ENCODE measurements around the gene CCT3.
"Not testable (repeated sequence)": the region's sequence is repeated elsewhere in the genome, so short reads cannot be mapped to it uniquely, and the experiment has no call there.

The CCT3 gene

DNA sequence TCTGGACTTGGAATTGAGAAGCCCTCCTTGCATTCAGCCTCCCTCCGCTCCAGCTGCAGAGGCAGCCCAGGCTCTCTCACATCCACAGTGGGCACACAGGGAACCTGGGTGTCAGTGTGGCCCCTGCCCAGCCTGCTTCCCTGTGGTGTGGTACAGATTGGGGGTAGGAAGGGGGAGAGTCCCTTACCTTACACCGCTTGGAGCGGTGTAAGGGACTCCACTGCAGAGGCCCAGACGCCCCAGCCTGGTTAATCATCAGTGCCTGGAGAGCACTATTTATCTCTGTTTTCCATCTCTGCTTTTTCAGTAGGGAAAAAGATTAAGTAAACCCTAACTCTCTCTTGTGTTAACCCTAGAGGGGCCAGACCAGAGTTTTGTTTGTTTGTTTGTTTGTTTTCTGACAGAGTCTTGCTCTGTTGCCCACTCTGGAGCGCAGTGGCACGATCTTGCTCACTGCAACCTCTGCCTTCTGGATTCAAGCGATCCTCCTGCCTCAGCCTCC lies 30.1 kb upstream of the CCT3 start:
- DNase-seq: no peak

DNA sequence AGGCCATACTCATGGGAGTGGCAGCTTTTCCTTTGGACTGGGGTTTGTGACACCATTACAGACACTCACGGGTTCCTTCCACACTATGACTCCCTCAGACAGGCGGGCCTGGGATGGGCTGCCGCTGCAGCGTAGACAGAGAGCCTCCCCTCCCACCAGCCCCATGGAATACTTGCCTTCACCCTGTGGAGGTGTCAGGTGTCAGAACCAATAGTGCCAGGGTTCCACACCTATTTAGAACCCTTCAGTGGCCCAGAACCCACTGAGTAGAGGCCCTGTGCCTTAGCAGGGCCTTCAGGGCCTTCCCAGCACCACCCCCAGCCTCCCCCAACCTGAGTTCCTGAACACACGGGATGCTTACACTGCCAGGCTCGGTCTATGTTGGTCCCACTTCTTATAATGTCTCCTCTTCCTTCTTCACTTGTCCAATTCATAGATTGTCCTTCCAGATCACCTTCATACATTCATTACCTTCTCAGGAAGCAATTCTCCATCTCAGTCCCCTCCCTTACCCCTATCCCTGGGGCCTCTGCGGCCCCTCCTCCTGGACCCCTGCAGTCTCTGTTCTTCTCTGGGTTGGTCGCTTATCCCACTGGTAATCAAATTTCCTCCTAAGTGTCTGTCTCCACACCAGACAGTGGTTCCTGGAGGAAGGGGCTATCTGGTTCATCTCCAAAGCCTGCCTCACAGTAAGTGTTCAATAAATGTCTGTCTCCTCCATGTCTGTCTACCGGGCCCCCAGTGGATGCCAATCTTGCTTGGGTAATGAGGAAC lies 29.5 kb upstream of the CCT3 start:
- no peak for DNase-seq

DNA sequence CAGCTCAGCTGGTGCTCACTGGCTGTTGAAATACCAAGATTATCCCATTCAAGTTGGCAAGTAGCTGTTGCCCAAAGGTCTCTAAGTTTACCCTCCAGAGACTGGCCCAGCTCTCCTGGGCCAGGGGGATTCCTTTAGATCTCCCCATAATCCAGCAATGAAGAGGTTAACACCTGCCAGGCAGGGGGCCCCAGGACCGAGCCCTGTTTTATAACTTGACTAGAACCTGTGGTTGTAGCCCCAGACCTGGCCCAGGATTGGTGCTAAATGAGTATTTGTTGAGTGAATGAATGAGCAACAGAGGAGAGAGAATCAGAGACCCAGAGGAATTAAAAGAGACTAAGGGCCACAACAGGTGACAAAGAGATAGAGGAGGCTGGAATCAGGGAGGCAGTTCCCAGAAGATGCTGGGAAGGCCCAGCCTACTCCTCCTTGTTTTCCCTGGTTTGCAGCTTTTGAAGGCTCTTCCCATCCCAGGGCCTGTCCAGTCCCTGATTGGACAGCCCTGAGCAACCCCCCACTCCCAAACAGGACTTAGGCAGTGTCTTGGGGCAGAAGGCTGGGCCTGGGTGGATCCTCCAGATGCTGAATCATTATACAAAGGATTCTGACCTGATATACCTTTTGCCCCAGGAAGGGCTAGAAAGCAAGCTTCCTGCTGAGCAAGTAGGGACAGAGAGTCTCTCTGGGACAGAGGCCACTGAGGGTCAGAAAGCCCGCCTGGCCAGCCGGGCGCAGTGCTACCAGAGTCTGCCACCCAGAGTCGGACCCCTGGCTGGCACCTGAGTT lies 28.5 kb upstream of the CCT3 start:
- no peak for DNase-seq

DNA sequence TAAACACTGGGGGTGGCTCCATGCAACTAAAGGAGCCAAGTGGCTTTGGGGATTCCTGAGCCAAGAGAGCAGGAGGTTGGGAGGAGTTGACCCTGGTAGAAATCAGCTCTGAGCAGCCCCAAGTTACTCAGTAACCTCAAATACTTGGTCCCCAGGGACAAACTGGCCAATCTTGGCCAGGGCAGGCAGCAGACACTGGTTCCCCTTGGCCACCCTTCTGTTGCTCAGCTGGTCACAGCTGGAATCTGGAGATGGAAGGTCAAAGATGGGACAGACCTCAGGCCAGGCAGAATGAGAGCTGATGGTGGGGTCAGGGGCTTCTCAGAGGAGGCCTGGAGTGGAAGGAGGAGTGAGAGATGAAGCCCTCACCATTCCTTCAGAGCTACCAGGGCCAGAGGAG lies 27.7 kb upstream of the CCT3 start:
- no peak for DNase-seq

DNA sequence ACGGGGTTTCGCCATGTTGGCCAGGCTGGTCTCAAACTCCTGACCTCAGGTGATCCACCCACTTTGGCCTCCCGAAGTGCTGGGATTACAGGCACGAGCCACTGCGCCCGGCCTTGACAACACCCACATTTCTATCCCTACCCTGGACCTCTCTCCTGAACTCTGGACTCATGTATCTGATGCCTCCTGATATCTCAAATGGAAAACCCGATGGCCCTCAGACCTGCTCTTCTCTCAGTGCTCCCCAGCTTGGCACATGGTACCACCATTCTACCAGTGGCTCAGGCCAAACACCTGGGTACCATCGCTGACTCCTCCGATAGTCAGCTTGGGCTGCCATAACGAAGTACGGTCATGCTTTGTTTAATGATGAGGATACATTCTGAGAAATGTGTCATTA lies 22.4 kb upstream of the CCT3 start:
- DNase-seq: no peak

DNA sequence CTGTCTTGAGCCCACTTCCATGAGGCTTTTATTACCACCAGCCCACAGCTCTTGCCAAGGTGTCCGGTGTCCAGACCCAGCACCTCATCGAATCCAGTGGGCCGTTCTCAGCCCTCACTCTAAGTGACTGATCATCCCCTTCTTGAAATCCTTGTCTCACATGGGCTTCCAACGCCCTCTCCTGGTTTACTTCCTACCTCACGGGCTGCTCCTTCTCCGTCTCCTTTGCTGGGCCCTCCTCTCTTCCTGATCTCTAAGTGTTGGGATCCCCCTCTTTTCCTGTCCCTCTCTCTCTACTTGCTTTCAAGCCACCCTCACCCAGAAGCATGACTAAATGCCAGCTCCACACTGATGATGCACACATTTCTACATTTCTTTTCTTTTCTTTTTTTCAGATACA lies 21.9 kb upstream of the CCT3 start:
- DNase-seq: no peak

DNA sequence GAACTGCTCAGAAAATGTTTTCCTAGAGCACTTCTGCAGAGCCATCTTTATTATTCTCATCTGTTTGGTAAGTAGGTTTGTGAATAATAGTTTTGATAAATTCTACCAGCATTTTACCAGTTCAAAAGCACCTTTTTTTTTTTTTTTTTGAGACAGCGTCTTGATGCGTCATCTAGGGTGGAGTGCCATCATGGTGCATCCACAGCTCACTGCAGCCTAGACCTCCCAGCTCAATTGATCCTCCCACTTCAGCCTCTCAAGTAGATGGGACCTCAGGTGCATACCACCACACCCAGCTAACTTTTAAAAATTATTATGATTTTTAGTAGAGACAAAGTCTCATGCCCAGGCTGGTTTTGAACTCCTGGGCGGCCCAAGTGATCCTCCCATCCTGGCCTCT lies 21.2 kb upstream of the CCT3 start:
- no peak for DNase-seq

DNA sequence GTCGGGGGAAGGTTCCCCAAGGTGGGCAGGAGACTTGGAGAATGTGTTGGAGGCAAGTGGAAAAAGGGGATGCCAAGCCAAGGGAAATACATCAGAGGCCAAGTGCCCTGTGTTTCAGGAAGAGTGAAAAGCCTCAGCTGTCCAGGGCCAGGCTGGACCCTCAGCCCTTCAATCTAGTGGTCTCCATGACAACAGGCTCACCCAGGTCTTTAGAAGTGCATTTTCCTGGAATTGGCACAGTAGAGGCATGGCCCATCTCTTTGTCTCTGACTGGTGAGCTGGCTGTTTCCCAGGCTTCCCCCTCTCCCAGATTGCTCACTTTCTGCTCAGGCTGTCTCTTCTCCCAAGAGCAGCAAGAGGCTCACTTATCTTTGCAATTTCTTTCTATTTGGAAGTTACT lies 20.5 kb upstream of the CCT3 start:
- DNase-seq: no peak

DNA sequence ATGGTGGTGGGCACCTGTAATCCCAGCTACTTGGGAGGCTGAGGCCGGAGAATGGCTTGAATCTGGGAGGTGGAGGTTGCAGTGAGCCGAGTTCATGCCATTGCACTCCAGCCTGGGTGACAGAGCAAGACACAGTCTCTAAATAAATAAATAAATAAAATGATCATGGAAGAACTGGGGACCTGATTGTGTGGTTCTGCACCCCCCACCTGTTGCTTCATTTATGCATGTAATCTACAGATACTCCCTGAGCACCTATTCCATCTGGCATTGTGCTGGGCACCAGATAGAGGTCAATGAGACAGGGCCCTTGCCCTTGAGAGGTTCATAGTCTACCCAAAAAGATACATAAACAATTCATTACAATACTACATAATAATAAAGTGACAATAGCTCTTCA lies 19.9 kb upstream of the CCT3 start:
- no peak for DNase-seq

DNA sequence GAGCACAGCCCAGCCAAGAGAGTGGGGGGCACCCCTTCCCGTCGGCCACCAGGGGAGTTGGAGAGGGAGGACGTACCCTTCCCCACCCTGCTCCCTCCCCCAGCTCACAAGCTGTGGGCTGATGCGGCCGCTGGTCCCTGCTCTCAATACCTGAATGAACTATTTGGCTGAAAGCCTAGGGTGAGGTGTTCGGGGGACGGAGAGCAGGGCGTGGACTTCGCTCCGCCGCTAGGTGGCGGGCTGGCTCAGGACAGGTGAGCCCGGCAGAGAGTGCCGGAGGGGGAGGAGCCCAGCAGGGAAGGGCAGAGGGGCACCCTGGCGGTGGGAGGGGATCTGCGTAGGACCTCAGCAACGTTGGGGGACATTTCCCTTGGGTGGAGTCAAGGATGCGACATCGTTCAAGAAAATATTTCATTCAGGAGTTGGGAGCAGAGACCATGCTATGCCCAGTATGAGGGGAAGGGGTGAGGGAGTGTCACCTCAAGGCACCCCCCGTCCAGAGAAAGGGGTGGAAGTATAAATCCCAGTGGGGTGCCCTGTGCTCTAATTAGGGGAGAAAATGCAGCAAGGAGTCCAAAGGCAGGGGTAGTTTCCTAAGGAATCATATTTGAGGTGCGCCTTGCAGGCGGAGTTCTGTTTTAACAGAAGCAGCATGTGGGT lies 18.9 kb upstream of the CCT3 start:
- peak; percentile 36 for DNase-seq

DNA sequence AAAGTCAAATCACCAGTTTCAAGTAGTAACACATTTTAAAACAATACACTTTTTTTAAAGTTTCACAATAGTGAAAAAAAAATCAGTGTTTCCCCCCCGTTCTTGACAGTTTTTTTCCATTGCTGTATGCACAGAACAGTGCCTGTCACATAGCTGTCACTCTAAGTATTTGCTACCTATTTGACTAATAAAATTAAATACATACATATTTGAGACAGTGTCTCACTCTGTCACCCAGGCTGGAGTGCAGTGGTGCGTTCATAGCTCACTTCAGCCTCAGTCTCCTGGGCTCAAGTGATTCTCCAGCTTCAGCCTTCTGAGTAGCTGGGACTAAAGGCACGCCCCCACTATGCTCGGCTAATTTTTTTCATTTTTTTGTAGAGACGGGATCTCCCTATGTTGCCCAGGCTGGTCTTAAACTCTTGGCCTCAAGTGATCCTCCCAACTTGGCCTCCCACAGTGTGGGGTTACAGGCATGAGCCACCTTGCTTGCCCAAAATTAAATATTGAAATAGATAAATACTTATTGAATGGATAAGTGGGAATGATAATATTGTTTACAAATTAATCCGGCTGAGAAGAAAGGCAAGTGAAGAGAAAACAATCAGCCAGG lies 18.3 kb upstream of the CCT3 start:
- no peak for DNase-seq

DNA sequence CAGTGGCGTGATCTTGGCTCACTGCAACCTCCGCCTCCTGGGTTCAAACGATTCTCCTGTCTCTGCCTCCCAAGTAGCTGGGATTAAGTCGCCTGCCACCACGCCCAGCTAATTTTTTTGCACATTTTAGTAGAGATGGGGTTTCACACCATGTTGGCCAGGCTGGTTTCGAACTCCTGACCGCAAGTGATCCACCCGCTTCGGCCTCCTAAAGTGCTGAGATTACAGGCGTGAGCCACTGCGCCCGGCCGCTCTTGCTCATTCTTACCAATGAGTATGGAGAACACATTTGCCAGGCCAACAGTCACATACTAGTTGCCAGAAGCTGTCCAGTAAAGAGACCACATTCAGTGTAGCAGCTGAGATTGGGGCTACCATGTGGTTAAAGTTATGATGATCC lies 14.4 kb upstream of the CCT3 start:
- not testable (repeated sequence) for DNase-seq

DNA sequence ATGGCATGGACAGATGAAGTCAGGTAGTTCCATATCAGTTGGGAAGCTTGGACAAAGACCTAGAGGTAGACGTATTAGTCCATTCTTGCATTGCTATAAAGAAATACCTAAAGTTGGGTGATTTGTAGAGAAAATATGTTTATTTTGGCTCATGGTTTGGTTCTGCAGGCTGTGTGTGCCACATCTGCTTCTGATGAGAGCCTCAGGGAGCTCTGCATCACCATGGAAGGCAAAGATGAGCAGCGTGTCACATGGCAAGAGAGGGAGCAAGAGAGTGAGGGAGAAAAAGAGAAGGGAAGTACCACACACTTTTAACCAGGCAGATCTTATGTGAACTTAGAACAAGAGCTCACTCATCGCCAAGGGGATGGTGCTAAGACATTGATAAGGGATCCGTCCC lies 9.2 kb upstream of the CCT3 start:
- no peak for DNase-seq

DNA sequence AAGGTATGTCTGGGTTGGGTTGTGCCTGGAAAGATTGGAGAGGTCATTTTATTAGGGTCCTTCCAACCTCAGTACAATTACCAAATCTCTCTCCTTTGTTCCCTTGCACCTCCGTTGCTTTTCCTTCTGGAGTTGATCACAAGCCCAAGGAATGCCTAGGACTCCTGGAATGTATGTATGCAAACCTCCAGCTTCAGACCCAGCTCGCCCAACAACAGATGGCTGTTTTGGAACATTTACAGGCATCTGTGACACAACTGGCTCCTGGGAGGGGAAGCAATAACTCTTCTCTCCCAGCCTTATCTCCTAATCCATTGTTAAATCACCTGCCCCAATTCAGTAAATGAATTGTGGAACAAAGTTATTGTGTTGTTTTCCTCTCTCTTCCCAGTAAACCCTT lies 8.5 kb upstream of the CCT3 start:
- DNase-seq: no peak

DNA sequence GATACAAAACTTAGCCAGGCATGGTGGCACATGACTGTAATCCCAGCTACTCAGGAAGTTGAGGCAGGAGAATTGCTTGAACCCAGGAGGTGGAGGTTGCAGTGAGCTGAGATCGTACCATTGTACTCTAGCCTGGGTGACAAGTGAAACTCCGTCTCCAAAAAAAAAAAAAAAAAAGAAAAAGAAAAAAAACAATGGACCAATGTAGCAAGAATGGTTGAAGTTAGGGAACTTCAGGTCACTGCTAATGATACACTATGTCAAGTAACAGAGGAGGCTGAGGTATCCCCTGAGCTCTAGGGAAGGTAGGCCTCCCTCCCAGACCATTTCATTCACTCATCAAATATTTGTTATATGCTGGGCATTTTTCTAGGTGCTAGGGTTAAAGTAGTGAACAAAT lies 7.9 kb upstream of the CCT3 start:
- not testable (repeated sequence) for DNase-seq

DNA sequence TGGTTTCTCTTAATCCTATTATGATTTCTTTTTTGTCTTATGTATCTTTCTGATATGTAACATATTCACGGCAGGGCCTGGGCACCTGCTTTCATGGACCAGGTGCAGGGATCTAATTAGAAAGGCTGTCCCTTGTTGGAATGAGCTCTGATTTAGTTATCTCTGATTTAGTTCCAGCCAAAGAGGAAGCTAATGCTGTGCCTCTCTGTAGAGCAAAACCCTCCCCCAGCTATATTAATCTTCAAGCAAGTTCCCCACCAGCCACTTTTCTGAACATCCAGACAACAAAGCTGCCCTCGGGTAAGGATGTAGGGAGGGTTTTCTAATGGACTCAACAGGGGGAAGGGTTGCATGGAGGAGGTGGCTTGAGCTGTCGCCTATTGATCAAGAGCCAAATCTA lies 6.3 kb upstream of the CCT3 start:
- no peak for DNase-seq

DNA sequence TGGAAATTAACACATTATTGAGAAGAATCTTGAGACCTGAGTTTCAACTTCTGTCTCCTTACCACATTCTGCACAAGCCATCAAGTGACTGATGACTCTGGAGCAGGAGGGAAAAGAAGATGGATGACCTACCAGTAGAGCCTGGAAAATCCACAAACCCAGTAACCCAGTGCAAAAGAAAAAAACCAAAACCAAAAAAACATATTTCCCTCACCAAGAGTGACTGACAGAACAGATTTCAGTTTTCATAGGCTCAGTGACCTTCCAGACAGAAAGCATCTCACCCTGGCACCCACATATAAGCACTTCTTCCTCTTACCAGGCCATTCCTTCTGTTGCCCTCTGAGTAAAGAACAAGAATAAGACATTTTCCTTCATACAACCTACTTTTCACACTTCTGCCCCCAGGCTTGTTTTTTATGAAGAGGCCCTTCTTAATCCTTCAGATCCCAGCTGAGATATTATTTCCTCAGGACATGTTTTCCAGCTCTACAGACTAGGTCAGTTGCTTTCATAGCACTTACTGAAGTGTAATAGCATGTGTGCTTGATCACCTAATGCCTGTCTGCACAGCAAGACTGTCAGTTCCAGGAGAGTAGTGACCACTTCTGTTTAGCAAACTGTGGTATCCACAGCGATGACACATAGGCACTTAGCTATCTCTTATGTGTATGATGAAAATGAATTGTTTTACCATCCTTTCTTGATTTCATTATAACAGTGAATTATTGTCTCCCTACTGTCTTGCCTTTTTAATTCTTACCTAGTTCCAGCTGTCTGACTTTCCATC lies 4.3 kb upstream of the CCT3 start:
- no peak for DNase-seq

DNA sequence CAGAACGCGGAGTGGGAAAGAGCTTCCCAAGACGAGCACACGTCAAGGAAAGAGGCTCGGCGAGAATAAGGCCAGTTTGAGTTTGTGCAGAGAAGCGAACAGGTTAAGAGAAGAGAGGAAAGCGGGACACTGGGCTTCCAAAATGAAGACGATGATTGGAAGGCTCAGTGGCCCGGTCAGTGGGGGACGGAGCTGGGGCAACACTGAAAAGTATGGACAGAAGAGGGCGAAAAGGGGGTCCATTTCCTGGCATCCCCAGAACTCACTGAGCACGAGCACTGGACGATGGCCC lies 258 bp downstream of the CCT3 start:
- no peak for DNase-seq

DNA sequence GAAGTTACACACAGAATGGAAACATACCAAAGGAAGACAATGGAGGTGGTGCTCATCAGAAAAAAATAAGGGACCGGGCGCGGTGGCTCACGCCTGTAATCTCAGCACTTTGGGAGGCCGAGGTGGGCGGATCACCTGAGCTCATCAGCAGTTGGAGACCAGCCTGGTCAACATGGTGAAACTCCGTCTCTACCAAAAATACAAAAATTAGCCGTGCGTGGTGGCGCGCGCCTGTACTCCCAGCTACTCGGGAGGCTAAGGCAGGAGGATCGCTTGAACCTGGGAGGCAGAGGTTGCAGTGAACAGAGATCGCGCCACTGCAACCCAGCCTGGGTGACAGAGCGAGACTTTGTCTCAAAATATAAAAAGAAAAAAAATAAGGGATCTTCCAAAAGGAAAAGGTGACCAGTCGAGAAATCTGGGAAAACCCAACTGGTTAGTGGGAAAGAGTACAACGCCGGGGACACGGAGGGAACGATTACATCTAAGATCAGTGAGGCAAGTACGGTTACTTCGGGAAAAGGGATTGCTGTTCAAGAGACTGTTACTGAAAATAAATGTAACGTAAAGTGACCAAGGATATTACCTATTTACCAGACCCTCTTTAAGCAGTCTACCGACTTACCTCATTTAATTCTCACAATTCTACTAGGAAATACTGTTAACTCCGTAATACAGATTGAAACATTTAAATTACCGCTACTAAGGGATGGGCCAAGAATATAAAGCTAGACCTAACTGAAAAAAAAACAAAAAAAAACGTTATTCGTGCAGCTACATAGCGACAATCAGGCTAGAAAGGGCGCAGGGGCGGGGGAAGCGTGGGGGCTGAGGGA lies 822 bp downstream of the CCT3 start:
- DNase-seq: no peak

DNA sequence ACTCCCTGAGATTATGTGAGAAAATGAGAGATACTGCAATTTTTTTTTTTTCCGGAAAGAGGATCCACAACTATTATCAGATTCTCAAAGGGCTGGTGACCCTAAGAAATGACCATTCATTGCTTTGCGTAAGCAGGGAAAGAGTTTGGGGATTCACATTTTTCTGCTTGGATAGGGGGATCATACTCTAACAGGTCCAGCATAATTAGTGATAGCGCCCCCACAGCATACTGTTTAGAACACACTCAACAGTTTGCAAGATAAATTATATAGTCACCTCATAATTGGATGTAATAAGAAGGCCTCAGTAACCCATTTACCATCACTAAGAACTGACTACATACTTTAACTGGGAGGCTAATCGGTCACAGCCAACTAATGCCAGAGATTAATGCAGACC lies 1.9 kb downstream of the CCT3 start:
- DNase-seq: no peak

DNA sequence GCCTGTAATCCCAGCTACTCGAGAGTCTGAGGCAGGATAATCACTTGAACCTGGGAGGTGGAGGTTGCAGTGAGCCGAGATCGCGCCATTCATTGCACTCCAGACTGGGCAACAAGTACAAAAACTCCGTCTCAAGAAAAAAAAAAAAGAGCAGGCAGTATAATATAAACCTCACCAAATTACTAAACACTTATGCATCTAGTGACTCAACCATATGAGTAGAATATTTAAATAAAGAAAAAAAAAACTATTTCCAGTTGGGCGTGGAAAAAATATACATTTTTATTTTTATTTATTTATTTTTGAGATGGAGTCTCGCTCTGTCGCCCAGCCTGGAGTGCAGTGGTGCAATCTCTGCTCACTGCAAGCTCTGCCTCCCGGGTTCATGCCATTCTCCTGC lies 14.9 kb downstream of the CCT3 start:
- DNase-seq: not testable (repeated sequence)

DNA sequence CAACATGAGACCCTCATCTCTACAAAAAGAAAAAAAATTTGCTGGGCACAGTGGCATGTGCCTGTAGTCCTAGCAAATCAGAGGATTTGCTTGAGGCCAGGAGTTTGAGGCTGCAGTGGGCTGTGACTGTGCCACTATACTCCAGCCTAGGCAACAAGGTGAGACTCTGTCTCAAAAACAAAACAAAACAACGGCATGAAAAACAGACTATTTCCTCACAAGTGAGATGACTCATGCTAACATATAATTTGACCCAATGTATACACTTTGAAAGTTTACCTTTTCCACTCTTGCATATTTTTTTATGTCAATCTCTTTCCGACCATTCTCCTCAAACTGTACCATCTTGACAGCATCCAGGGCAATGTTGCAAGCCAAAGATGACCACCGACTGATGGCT lies 17.5 kb downstream of the CCT3 start:
- no peak for DNase-seq

Measured in retina (tissue), 1 donor.